ENCODE data around the gene HS6ST3. TPM values are rescaled to one million over a fixed set of nuclear protein-coding genes. Genes with fewer than 3 reads are reported as not detected.

The HS6ST3 gene
- total RNA-seq, 1 donor: not detected

DNA sequence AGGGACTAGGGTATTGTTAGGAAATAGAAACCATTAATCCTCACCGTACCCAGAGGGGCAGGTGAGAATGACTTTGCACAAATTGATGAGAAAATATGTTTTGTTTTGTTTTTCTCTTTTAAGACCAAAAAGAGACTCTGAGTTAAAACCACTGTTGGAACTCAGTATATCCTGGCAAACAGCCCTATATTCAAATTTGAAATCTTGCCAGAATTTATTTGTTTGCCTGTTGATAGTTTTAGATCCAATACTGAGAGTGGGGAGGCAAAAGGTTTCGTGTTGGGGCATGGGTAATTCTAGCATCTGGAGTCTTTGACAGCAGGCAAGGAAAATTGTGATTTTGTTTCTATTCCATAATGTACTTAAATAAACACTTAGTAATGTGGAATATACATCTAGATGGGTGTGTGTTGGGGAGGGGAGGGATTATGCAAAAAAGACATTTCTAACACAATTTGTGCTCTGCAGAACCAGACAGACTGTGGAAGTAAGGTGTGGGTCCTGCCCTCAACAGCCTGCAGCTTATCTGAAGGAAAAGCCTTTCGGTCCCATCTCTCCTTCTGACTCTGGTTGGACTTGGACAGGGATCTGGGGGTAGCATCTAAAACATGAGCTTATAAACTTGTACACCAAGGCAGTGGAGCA is 713.7 kb downstream of the HS6ST3 start:
- TF ChIP-seq, protein P1, sequence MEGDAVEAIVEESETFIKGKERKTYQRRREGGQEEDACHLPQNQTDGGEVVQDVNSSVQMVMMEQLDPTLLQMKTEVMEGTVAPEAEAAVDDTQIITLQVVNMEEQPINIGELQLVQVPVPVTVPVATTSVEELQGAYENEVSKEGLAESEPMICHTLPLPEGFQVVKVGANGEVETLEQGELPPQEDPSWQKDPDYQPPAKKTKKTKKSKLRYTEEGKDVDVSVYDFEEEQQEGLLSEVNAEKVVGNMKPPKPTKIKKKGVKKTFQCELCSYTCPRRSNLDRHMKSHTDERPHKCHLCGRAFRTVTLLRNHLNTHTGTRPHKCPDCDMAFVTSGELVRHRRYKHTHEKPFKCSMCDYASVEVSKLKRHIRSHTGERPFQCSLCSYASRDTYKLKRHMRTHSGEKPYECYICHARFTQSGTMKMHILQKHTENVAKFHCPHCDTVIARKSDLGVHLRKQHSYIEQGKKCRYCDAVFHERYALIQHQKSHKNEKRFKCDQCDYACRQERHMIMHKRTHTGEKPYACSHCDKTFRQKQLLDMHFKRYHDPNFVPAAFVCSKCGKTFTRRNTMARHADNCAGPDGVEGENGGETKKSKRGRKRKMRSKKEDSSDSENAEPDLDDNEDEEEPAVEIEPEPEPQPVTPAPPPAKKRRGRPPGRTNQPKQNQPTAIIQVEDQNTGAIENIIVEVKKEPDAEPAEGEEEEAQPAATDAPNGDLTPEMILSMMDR (IDR thresholded peaks at IDR 0.05; ENCODE audit: insufficient read depth, low read depth, low read length): no peak
- DNase-seq (ENCODE audit: low read depth): no peak
- no peak overlapping the region for H3K4me3 ChIP-seq (ENCODE audit: low read depth, low read length)

- DNase-seq (ENCODE audit: low read depth): no peak
- TF ChIP-seq, protein P1 (IDR thresholded peaks at IDR 0.05; ENCODE audit: insufficient read depth, low read depth, low read length): no peak
- no peak overlapping the region for H3K4me3 ChIP-seq (ENCODE audit: low read depth, low read length)
These were observed 714.3 kb downstream of the HS6ST3 start for GRCh38 chr13:96804174-96804573.

DNA sequence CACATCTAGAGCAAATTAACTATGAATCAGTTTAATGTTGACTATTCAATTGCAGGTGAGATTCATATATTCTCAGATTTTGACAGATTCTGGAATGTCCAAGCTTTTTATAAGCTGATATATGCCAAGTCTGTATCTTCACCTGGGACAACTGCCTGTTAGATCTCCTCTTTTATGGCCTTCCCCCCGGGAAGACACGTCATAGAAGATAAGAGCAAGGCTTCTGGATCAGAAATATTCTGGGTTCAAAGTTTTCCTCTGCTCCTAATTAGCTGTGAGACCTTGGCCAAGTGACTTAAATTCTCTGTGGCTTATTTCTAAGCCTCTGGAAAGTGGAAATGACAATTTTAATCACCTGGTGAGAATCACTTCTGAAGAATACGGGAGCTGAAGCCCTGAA is 716.8 kb downstream of the HS6ST3 start:
- no peak for DNase-seq (ENCODE audit: low read depth)

DNA sequence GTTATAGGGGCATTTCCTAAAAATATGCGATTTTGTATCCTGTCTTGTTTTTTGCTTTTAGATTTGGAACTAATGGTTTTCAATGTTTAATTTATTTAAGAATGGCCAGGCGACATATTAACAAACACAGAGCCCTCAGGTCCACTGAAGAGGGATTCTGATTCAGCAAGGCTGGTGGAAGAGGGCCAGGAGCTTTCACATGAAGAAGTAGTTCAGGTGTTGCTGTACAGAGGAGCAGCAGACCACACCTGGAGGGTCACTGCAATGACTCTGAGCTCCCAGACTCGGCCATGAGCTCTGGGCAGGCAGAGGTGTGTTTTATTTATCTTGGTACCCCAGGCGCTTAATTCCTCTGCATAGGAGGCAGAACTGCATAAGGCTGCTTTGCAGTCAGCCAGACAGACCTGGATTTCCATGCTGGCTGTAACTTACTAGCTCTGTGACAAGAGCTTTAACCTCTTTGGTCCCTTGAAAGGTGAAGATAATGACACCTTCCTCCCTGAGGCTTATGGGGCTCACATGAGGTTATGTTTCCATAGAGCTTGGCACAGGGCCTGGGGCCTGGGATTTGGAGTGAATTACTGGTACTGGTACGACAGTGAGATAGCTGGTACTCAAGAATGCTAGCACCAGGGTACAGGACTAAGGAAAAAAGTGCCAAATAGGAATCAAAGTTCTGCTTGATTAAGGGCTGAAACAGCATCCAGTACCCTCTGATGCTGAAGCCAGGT is 719.6 kb downstream of the HS6ST3 start:
- H3K4me3 ChIP-seq (ENCODE audit: low read depth, low read length): no peak overlapping the region
- no peak for DNase-seq (ENCODE audit: low read depth)
- TF ChIP-seq, protein P1 (IDR thresholded peaks at IDR 0.05; ENCODE audit: insufficient read depth, low read depth, low read length): no peak

More for the DNA sequence above, 716.8 kb downstream of the HS6ST3 start:
- no peak overlapping the region for H3K4me3 ChIP-seq (ENCODE audit: low read depth, low read length)
- TF ChIP-seq, protein P1 (IDR thresholded peaks at IDR 0.05; ENCODE audit: insufficient read depth, low read depth, low read length): no peak

DNA sequence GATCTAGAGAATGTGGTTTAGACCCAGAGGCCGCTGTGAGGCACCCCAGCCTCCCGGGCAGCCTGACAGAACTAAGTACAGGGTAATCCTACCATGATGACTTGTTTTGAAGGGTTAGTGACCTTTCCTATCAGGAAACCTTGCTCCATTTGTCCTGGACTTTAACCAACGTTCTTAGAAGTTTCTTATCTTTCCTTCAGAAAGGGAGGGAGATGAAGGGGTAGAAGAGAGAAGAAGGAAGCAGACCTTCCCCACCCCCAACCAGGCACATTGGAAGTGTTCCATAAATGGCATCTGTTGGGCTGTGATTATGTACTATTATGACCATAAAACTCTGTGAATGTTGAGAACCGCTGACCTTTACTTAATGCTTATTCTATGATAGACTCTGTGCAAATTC is 720.2 kb downstream of the HS6ST3 start:
- TF ChIP-seq, protein P1 (IDR thresholded peaks at IDR 0.05; ENCODE audit: insufficient read depth, low read depth, low read length): no peak
- H3K4me3 ChIP-seq (ENCODE audit: low read depth, low read length): no peak overlapping the region
- DNase-seq (ENCODE audit: low read depth): no peak

GRCh38 chr13:96811049-96811448 is 721.1 kb downstream of the HS6ST3 start:
- TF ChIP-seq, protein P1 (IDR thresholded peaks at IDR 0.05; ENCODE audit: insufficient read depth, low read depth, low read length): no peak
- no peak overlapping the region for H3K4me3 ChIP-seq (ENCODE audit: low read depth, low read length)
- DNase-seq (ENCODE audit: low read depth): no peak
